Activated CD4-positive, alpha-beta T cell treated with anti-CD3 and anti-CD28 coated beads, Interleukin-2, amount 50 U/mL, for 4 hours (primary cell): Measurements from ENCODE around the gene AK3.
"Not testable (repeated sequence)": the region's sequence is repeated elsewhere in the genome, so short reads cannot be mapped to it uniquely, and the experiment has no call there.

Experiments used
- DNase-seq, 2 experiments: peaks; one replicate each; pipeline ENCODE4 v3.0.0-alpha.2; 2020

The AK3 gene

DNA sequence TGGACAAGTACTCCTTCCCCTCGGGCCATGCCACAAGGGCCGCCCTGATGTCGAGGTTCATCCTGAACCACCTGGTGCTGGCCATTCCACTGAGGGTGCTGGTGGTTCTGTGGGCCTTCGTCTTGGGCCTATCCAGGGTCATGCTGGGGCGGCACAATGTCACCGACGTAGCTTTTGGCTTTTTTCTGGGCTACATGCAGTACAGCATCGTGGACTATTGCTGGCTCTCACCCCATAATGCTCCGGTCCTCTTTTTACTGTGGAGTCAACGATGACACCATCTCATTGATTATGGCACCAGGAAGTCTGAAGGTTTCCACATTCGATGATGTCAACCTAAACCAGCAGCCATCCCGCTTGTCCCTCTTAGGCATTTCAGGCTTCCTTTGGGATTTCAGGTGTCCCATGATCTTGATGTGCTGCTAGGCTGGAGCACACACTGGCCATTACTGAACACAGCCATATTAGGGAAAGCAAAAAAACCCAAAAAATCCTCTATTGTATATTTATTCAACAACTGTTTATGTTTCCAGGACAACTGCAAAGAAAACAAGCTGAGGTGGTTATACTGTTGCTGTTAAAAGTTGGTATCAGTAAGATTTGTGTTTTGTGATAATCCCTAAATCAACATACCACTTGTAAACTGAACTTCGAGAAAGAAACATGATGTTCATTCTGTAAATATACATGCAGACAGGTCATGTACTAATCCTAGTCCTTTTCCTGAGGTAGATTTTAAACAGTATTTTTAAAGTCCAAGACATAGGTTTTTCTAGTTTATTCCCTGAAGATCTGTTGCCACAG lies 77.8 kb downstream of the AK3 start:
- no peak for DNase-seq

GRCh38 chr9:4662108-4662988 lies 78.7 kb downstream of the AK3 start, which contains the start of gene PLPP6:
Gene PLPP6 (plus strand): TSS chr9:4662294. CDS start chr9:4662376, 82 bp downstream.
- DNase-seq = peak; percentile 58 to 61

DNA sequence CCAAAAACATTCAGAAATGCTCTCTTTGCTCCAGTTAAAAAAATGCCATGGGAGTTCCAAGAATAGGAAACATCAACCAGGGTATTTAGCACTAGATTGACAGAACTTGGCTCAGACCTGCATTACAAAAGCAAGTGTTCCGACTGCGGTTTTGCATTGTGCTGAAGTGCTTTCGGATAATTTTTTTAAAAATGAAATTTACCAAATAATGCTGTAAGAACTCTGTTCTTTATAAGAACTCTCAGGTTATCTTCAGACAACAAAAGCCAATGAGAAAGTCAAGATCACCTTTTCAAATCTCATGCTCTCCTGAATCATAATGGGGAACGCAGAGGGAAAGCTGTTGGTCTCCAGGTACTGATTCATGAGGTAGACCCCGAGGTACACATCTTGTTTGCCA lies 79.4 kb downstream of the AK3 start:
- DNase-seq = no peak

DNA sequence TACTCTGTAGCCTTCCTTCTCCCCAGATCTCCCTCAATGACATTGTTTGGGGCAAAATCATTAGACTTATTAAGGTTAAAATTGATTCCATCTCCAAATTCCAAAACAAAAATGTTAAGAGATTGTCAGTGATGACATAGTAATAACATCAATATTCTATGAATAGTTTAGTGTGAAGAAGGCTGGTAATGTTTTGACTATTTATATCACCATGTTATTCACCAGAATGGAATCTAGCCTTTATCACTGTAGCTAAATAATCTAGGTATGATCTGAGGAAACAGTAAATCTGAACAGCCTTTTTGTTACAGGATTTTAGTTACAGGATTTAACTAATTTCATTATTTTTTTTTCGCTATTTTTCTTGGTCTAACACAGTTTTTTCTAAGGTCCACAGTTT lies 79.8 kb downstream of the AK3 start:
- no peak for DNase-seq

- not testable (repeated sequence) for DNase-seq
These were observed 80.3 kb downstream of the AK3 start for GRCh38 chr9:4660665-4661064.
